ENCODE results near the gene EZR.
"Not testable (repeated sequence)": the region's sequence is repeated elsewhere in the genome, so short reads cannot be mapped to it uniquely, and the experiment has no call there.

The EZR gene

GRCh38 chr6:158825038-158825950, 6.1 kb upstream of the EZR start:
- Histone ChIP-seq H3K27me3 (ENCODE audit: insufficient read depth, poor library complexity, severe bottlenecking) (no peaks in the 10 kb centered on the region), H3K27ac (replicated peaks) (no peak overlapping the region), H3K4me3 (replicated peaks; ENCODE audit: insufficient read depth, low read length) (no peak overlapping the region)
- TF ChIP-seq POLR2AphosphoS5 (IDR thresholded peaks at IDR 0.05; ENCODE audit: low read depth), result no peak
- no peak for TF ChIP-seq SPI1 (IDR thresholded peaks at IDR 0.05; ENCODE audit: borderline replicate concordance, low read depth)
- TF ChIP-seq REST (IDR thresholded peaks at IDR 0.05; ENCODE audit: insufficient replicate concordance, low read depth), result no peak
- TF ChIP-seq CTCF (IDR thresholded peaks at IDR 0.05; ENCODE audit: insufficient read depth, low read length), result no peak
- no peak for TF ChIP-seq GABPA (IDR thresholded peaks at IDR 0.05; ENCODE audit: low read depth)
- no peak for DNase-seq (ENCODE audit: low read depth in 1 of 2, low spot score in 1 of 2)

GRCh38 chr6:158823616-158824015, 4.4 kb upstream of the EZR start:
- not testable (repeated sequence) for DNase-seq (ENCODE audit: low read depth in 1 of 2, low spot score in 1 of 2); H3K27me3 ChIP-seq (ENCODE audit: insufficient read depth, poor library complexity, severe bottlenecking); H3K27ac ChIP-seq (replicated peaks); H3K4me3 ChIP-seq (replicated peaks; ENCODE audit: insufficient read depth, low read length)

GRCh38 chr6:158819977-158820622, 932 bp upstream of the EZR start:
- TF ChIP-seq POLR2AphosphoS5 (IDR thresholded peaks at IDR 0.05; ENCODE audit: low read depth), result no peak
- TF ChIP-seq SPI1 (IDR thresholded peaks at IDR 0.05; ENCODE audit: borderline replicate concordance, low read depth), result no peak
- no peak for TF ChIP-seq CTCF (IDR thresholded peaks at IDR 0.05; ENCODE audit: insufficient read depth, low read length)
- no peak for TF ChIP-seq GABPA (IDR thresholded peaks at IDR 0.05; ENCODE audit: low read depth)
- no peak for TF ChIP-seq REST (IDR thresholded peaks at IDR 0.05; ENCODE audit: insufficient replicate concordance, low read depth)
- Histone ChIP-seq H3K27ac (replicated peaks) (no peak overlapping the region; the same call in 1 of the 2 replicates), H3K27me3 (ENCODE audit: insufficient read depth, poor library complexity, severe bottlenecking) (no peaks in the 10 kb centered on the region), H3K4me3 (replicated peaks; ENCODE audit: insufficient read depth, low read length) (no peak overlapping the region)
- no peak for DNase-seq (ENCODE audit: low read depth in 1 of 2, low spot score in 1 of 2)

- H3K27ac ChIP-seq (replicated peaks), result peak overlapping the region; percentile 87
- TF ChIP-seq CTCF (IDR thresholded peaks at IDR 0.05; ENCODE audit: insufficient read depth, low read length) (no peak), POLR2AphosphoS5 (IDR thresholded peaks at IDR 0.05; ENCODE audit: low read depth) (peak; percentile 5; the same call in 1 of the 2 replicates), REST (IDR thresholded peaks at IDR 0.05; ENCODE audit: insufficient replicate concordance, low read depth) (no peak), GABPA (IDR thresholded peaks at IDR 0.05; ENCODE audit: low read depth) (no peak), SPI1 (IDR thresholded peaks at IDR 0.05; ENCODE audit: borderline replicate concordance, low read depth) (no peak)
- peak overlapping the region; percentile 90 for H3K4me3 ChIP-seq (replicated peaks; ENCODE audit: insufficient read depth, low read length)
- H3K27me3 ChIP-seq (ENCODE audit: insufficient read depth, poor library complexity, severe bottlenecking), result no peaks in the 10 kb centered on the region
- DNase-seq (ENCODE audit: low read depth in 1 of 2, low spot score in 1 of 2), result peak; percentile 38 to 76
Observed at GRCh38 chr6:158818581-158819212, 471 bp downstream of the EZR start.

Data from HL-60 (cell line).